HL-60 (cell line): ENCODE data around the gene SDC1.

Source experiments
- GABPA ChIP-seq: IDR thresholded peaks from 2 replicates; pipeline ENCODE4 v1.6.1; 2012; ENCODE audit warnings: low read depth
- POLR2AphosphoS5 ChIP-seq: IDR thresholded peaks from 2 replicates; pipeline ENCODE4 v1.6.1; 2012; ENCODE audit warnings: low read depth
- TF ChIP-seq, protein P1 (sequence below): IDR thresholded peaks from one replicate; pipeline ENCODE4 v1.5.1; 2011; ENCODE audit warnings: low read length, control low read depth, inconsistent platforms; ENCODE audit not compliant: insufficient read depth
- TF ChIP-seq, protein P2 (sequence below): IDR thresholded peaks from 2 replicates; pipeline ENCODE4 v1.6.1; 2012; ENCODE audit warnings: low read depth; ENCODE audit not compliant: insufficient replicate concordance

DNA sequence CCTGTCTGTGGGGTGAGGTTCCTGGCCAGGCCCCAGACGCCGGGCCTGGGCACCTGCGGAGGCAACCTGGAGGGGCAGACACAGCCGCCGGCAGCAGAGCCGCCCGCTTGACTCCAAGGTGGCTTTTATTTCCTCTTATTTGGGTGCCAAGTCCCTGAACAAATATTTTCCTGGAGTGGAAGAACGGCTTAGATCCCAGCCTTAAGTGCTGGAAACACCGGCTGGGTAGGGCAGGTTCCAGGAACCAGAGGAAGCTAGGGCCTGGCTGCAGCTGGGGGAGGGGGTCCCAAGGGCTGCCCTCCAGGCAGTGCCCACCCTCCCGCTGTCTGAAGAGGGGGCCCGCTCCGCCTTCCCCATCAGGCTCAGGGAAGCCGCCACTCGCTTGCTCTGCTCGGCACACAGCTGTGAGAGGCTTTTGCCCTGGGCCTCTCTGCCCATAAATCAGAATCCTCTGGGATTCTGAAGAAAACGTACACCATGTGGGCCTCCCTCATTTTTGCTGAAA is 28.2 kb downstream of the SDC1 start:
- TF ChIP-seq, protein P1, sequence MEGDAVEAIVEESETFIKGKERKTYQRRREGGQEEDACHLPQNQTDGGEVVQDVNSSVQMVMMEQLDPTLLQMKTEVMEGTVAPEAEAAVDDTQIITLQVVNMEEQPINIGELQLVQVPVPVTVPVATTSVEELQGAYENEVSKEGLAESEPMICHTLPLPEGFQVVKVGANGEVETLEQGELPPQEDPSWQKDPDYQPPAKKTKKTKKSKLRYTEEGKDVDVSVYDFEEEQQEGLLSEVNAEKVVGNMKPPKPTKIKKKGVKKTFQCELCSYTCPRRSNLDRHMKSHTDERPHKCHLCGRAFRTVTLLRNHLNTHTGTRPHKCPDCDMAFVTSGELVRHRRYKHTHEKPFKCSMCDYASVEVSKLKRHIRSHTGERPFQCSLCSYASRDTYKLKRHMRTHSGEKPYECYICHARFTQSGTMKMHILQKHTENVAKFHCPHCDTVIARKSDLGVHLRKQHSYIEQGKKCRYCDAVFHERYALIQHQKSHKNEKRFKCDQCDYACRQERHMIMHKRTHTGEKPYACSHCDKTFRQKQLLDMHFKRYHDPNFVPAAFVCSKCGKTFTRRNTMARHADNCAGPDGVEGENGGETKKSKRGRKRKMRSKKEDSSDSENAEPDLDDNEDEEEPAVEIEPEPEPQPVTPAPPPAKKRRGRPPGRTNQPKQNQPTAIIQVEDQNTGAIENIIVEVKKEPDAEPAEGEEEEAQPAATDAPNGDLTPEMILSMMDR: no peak
- TF ChIP-seq, protein P2, sequence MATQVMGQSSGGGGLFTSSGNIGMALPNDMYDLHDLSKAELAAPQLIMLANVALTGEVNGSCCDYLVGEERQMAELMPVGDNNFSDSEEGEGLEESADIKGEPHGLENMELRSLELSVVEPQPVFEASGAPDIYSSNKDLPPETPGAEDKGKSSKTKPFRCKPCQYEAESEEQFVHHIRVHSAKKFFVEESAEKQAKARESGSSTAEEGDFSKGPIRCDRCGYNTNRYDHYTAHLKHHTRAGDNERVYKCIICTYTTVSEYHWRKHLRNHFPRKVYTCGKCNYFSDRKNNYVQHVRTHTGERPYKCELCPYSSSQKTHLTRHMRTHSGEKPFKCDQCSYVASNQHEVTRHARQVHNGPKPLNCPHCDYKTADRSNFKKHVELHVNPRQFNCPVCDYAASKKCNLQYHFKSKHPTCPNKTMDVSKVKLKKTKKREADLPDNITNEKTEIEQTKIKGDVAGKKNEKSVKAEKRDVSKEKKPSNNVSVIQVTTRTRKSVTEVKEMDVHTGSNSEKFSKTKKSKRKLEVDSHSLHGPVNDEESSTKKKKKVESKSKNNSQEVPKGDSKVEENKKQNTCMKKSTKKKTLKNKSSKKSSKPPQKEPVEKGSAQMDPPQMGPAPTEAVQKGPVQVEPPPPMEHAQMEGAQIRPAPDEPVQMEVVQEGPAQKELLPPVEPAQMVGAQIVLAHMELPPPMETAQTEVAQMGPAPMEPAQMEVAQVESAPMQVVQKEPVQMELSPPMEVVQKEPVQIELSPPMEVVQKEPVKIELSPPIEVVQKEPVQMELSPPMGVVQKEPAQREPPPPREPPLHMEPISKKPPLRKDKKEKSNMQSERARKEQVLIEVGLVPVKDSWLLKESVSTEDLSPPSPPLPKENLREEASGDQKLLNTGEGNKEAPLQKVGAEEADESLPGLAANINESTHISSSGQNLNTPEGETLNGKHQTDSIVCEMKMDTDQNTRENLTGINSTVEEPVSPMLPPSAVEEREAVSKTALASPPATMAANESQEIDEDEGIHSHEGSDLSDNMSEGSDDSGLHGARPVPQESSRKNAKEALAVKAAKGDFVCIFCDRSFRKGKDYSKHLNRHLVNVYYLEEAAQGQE: no peak
- TF ChIP-seq POLR2AphosphoS5 (no peak), GABPA (no peak)
